IMR-90 (cell line): ENCODE data around the gene MSI2. TPM values are rescaled to one million over a fixed set of nuclear protein-coding genes. Genes with fewer than 3 reads are reported as not detected.
A peak's percentile ranks its signal among the peaks of the same experiment; 100 is the strongest.

ENCODE experiments used
- ATAC-seq: fragments of 200-7000 bp; cut with Tn5 transposase; 2 replicates; pipeline ENCODE4 v1.9.1; 2020; ENCODE audit warnings: low read depth, mild to moderate bottlenecking, moderate library complexity
- BruUV-seq: library from RNA; stranded (reverse); fragments of 400-500 nt; replicated peaks from 2 replicates; lab custom pipeline; 2021; lab: Mats Ljungman, UMichigan
- CTCF ChIA-PET: fragments of 300-600 bp; formaldehyde crosslinking; extraction: SDS; loops from one replicate; lab custom pipeline; 2021; ENCODE audit warnings: antibody characterized with exemption; lab: Yijun Ruan, JAX
- POLR2A ChIA-PET: fragments of 300-600 bp; sonication (Branson Sonifier 250); formaldehyde crosslinking; loops from one replicate; lab custom pipeline; 2022; ENCODE audit warnings: antibody characterized with exemption; ENCODE audit not compliant: unreplicated experiment; lab: Charles Lee
- DNase-seq: peaks from one replicate; pipeline ENCODE4 v3.0.0; 2013
- H2AFZ ChIP-seq: replicated peaks from 2 replicates; pipeline ENCODE3; 2013; ENCODE audit warnings: low read length, mild to moderate bottlenecking; ENCODE audit not compliant: poor library complexity
- H2AK5ac ChIP-seq: 2 replicates; pipeline ENCODE4 v1.6.1; 2013; ENCODE audit warnings: low read depth, low read length, inconsistent platforms
- H2AK9ac ChIP-seq: replicated peaks from 2 replicates; pipeline ENCODE3; 2013; ENCODE audit warnings: mild to moderate bottlenecking, low read depth, low read length, moderate library complexity; ENCODE audit not compliant: poor library complexity
- H2BK120ac ChIP-seq: 2 replicates; pipeline ENCODE4 v1.6.1; 2013; ENCODE audit warnings: low read depth, low read length, inconsistent platforms
- H2BK15ac ChIP-seq: 3 replicates; pipeline ENCODE4 v1.6.1; 2013; ENCODE audit warnings: low read depth, low read length, inconsistent platforms
- H2BK20ac ChIP-seq: 2 replicates; pipeline ENCODE4 v1.6.1; 2013; ENCODE audit warnings: low read depth, mild to moderate bottlenecking, inconsistent platforms, low read length, moderate library complexity
- H2BK5ac ChIP-seq: 2 replicates; pipeline ENCODE4 v1.6.1; 2013; ENCODE audit warnings: mild to moderate bottlenecking, low read depth, low read length, inconsistent platforms; ENCODE audit not compliant: poor library complexity, severe bottlenecking
- H3K14ac ChIP-seq: replicated peaks from 2 replicates; pipeline ENCODE4 v1.6.1; 2013; ENCODE audit warnings: low read depth, low read length, inconsistent platforms
- H3K18ac ChIP-seq: 2 replicates; pipeline ENCODE4 v1.6.1; 2013; ENCODE audit warnings: low read depth, low read length, control low read depth
- H3K23ac ChIP-seq: 2 replicates; pipeline ENCODE4 v1.6.1; 2013; ENCODE audit warnings: low read depth, low read length, inconsistent platforms
- H3K27ac ChIP-seq: 2 replicates; pipeline ENCODE4 v1.5.1; 2013; ENCODE audit warnings: mild to moderate bottlenecking, control low read depth, low read length; ENCODE audit not compliant: insufficient read depth
- H3K27me3 ChIP-seq: 2 replicates; pipeline ENCODE4 v1.6.1; 2013; ENCODE audit warnings: low read length; ENCODE audit not compliant: control insufficient read depth, insufficient read depth
- H3K36me3 ChIP-seq: 2 replicates; pipeline ENCODE4 v1.6.1; 2013; ENCODE audit warnings: low read length, mixed read lengths; ENCODE audit not compliant: control insufficient read depth, insufficient read depth
- H3K4ac ChIP-seq: 2 replicates; pipeline ENCODE4 v1.6.1; 2013; ENCODE audit warnings: low read depth, low read length, inconsistent platforms
- H3K4me1 ChIP-seq: 2 replicates; pipeline ENCODE4 v1.6.1; 2013; ENCODE audit warnings: low read length, mixed read lengths; ENCODE audit not compliant: control insufficient read depth, insufficient read depth
- H3K4me2 ChIP-seq: 2 replicates; pipeline ENCODE4 v1.6.1; 2013; ENCODE audit warnings: low read depth, mild to moderate bottlenecking, control low read depth, low read length, moderate library complexity
- H3K4me3 ChIP-seq: 2 replicates; pipeline ENCODE4 v1.5.1; 2013; ENCODE audit warnings: low read depth, mild to moderate bottlenecking, control low read depth, low read length, moderate library complexity; ENCODE audit not compliant: insufficient read depth
- H3K56ac ChIP-seq: 2 replicates; pipeline ENCODE4 v1.6.1; 2013; ENCODE audit warnings: low read length, inconsistent platforms; ENCODE audit not compliant: insufficient read depth; ENCODE audit errors: extremely low read depth
- H3K79me1 ChIP-seq, 2 experiments: 2 replicates each; pipeline ENCODE4 v1.6.1; 2013; ENCODE audit warnings: low read length in 2 of 2, inconsistent platforms in 1 of 2, low read depth in 1 of 2
- H3K9ac ChIP-seq: 2 replicates; pipeline ENCODE4 v1.6.1; 2013; ENCODE audit warnings: low read depth, low read length, control low read depth
- H3K9me1 ChIP-seq: 2 replicates; pipeline ENCODE4 v1.6.1; 2013; ENCODE audit warnings: low read length, inconsistent platforms; ENCODE audit not compliant: insufficient read depth
- H3K9me3 ChIP-seq: 2 replicates; pipeline ENCODE4 v1.6.1; 2013; ENCODE audit warnings: low read length; ENCODE audit not compliant: control insufficient read depth, insufficient read depth
- H4K20me1 ChIP-seq: 2 replicates; pipeline ENCODE4 v1.6.1; 2013; ENCODE audit warnings: low read length, inconsistent platforms; ENCODE audit not compliant: insufficient read depth
- H4K5ac ChIP-seq: 2 replicates; pipeline ENCODE4 v1.6.1; 2013; ENCODE audit warnings: mild to moderate bottlenecking, low read depth, low read length, control low read depth
- H4K8ac ChIP-seq, 2 experiments: 2 replicates each; pipeline ENCODE4 v1.6.1; 2013; ENCODE audit warnings: low read depth in 2 of 2, low read length in 2 of 2, control low read depth in 1 of 2, inconsistent platforms in 1 of 2
- H4K91ac ChIP-seq: 2 replicates; pipeline ENCODE4 v1.6.1; 2013; ENCODE audit warnings: low read depth, low read length, inconsistent platforms; ENCODE audit not compliant: insufficient read depth
- BHLHE40 ChIP-seq: fragments of 150-350 bp; IDR thresholded peaks from 2 replicates; pipeline ENCODE4 v1.6.1; 2016; ENCODE audit warnings: mild to moderate bottlenecking, low read depth, low read length
- CEBPB ChIP-seq: IDR thresholded peaks from 2 replicates; pipeline ENCODE4 v1.6.1; 2012; ENCODE audit warnings: low read depth, low read length, improper control_type of control experiment
- CHD1 ChIP-seq: IDR thresholded peaks from 2 replicates; pipeline ENCODE4 v1.6.1; 2012; ENCODE audit warnings: low read depth, low read length, improper control_type of control experiment
- FOS ChIP-seq: fragments of 150-350 bp; IDR thresholded peaks from 2 replicates; pipeline ENCODE4 v1.6.1; 2016; ENCODE audit warnings: low read depth, low read length
- MAFK ChIP-seq: IDR thresholded peaks from 2 replicates; pipeline ENCODE4 v1.6.1; 2012; ENCODE audit warnings: low read depth, low read length, improper control_type of control experiment
- MAZ ChIP-seq: IDR thresholded peaks from 2 replicates; pipeline ENCODE4 v1.6.1; 2012; ENCODE audit warnings: low read depth, mild to moderate bottlenecking, low read length, improper control_type of control experiment, moderate library complexity, borderline replicate concordance
- MXI1 ChIP-seq: IDR thresholded peaks from 2 replicates; pipeline ENCODE4 v1.6.1; 2012; ENCODE audit warnings: low read depth, mild to moderate bottlenecking, low read length, moderate library complexity, borderline replicate concordance
- NFE2L2 ChIP-seq: fragments of 150-350 bp; IDR thresholded peaks from 2 replicates; pipeline ENCODE4 v1.6.1; 2016; ENCODE audit warnings: low read depth, mild to moderate bottlenecking, low read length
- POLR2A ChIP-seq: IDR thresholded peaks from 2 replicates; pipeline ENCODE4 v1.6.1; 2012; ENCODE audit warnings: mild to moderate bottlenecking, low read depth, low read length
- RAD21 ChIP-seq: IDR thresholded peaks from 2 replicates; pipeline ENCODE4 v1.6.1; 2012; ENCODE audit warnings: low read length, improper control_type of control experiment
- RCOR1 ChIP-seq: IDR thresholded peaks from 2 replicates; pipeline ENCODE4 v1.6.1; 2012; ENCODE audit warnings: mild to moderate bottlenecking, low read length, improper control_type of control experiment; ENCODE audit not compliant: insufficient replicate concordance
- RFX5 ChIP-seq: IDR thresholded peaks from 2 replicates; pipeline ENCODE4 v1.8.0; 2012; ENCODE audit warnings: low read depth, mild to moderate bottlenecking, low read length, moderate library complexity
- SMC3 ChIP-seq: fragments of 150-350 bp; IDR thresholded peaks from 2 replicates; pipeline ENCODE4 v1.6.1; 2016; ENCODE audit warnings: low read depth, mild to moderate bottlenecking, antibody characterized with exemption, low read length, moderate library complexity
- WGBS, 2 experiments: methylation state at CpG; one replicate each; pipeline versions ENCODE4 v1.1.5 to v1.1.7; 2013; ENCODE audit warnings: missing lambda C conversion rate in 2 of 2; ENCODE audit not compliant: insufficient read length in 1 of 2; ENCODE audit errors: extremely low coverage in 2 of 2; 5-methylcytosine and 5-hydroxymethylcytosine counted together
- dilution Hi-C: fragments of 300-500 bp; cut with HindIII; formaldehyde crosslinking; loops from one replicate; pipeline ENCODE4 v1.14.3; 2018; ENCODE audit warnings: low sequenced_read_pairs; ENCODE audit not compliant: unreplicated experiment
- in situ Hi-C: fragments of 300-500 bp; cut with MboI; formaldehyde crosslinking; loops from 3 replicates; pipeline ENCODE4 v1.14.3; 2019; ENCODE audit warnings: low sequenced_read_pairs, inconsistent platforms, mixed read lengths
- intact Hi-C: fragments of 100-400 bp; cut with micrococcal nuclease; formaldehyde crosslinking; loops from 2 replicates; pipeline ENCODE4 v1.10.0; 2022
- polyA plus RNA-seq, 3 experiments: library from polyadenylated mRNA; depleted of rRNA; stranded (reverse); fragments of >200 nt; gene quantifications; 2 replicates each; pipeline ENCODE4 v1.2.3, GENCODE V29; 2012; ENCODE audit warnings: low replicate concordance in 1 of 3
- total RNA-seq: library from RNA; depleted of rRNA; stranded (reverse); fragments of >200 nt; gene quantifications from 2 replicates; pipeline ENCODE4 v1.2.3, GENCODE V29; 2012
- TF ChIP-seq, protein P1 (sequence below): fragments of 150-350 bp; IDR thresholded peaks from 2 replicates; pipeline ENCODE4 v1.6.1; 2016; ENCODE audit warnings: low read depth, mild to moderate bottlenecking, low read length, moderate library complexity, borderline replicate concordance
- TF ChIP-seq, protein P2 (sequence below): fragments of 150-350 bp; IDR thresholded peaks from 2 replicates; pipeline ENCODE4 v1.6.1; 2017; ENCODE audit warnings: mild to moderate bottlenecking, antibody characterized with exemption, low read length, low read depth

MSI2 gene
- total and polyA plus RNA-seq, 2 of the 4 experiments (the other 2 are of a cell fraction): 13.0 to 16.0 TPM

DNA sequence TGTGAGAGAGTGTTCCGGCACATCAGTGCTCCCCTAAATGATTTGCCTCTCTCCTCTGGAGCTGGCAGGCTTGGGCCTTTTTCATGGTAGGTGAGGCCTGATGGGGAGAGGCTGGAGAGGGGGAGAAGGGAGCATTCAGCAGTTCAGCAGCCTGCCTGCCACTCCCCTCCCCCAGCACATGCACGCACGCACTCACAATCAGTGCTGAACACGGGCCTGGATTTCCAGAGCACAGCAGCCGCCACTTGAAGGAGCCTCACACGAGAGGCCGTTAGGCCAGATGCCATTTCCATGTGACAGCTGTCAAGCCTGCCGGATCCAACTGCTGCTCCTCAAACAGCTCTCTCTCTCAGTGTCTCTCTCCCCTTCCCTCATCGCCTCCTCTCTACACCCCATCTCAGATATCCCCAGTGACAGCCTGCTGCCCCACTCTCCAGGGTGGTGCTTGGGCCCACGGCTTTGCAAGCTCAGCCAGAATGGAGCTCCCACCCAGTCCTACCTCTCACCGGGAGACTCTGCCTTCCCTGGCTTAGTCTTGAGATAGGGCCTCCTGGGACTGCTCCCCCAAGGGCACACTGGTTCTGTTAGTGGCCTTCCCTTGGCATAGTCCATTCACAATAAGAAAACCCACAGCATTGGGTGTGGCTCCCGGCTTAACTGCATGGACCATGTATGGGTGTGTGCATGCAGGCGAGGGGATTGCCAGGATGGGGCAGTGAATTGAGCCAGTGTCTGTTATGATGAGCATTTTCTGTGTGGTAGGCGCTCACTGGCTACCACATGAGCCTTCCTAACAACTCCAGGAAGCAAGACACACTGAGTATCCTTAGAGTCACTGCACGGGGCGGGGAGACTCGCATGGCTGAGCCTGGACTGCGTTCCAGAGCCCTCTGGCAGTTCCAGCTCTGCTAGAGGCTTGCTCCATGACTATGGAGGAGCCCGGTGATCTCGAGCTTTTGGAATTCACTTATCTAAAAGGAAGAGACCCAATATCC is 262.6 kb downstream of the MSI2 start:
- Histone ChIP-seq H3K14ac (peak overlapping the region; percentile 61), H3K4ac (peak overlapping the region; percentile 68), H2AFZ (peak overlapping the region; percentile 56), H3K27me3 (no peaks in the 10 kb centered on the region), H3K27ac (no peak overlapping the region), H3K4me3 (no peak overlapping the region), H3K23ac (no peak overlapping the region; the same call in 1 of the 2 replicates), H2AK9ac (peak overlapping the region; percentile 73), H3K9ac (no peak overlapping the region), H3K9me1 (peaks cover 29% of the 10 kb centered on the region), H3K9me3 (no peaks in the 10 kb centered on the region), H3K4me2 (no peak overlapping the region), H2BK20ac (peak overlapping the region; percentile 21; the same call in 1 of the 2 replicates), H2AK5ac (peak overlapping the region; percentile 70), H4K5ac (peak overlapping the region; percentile 8; the same call in 1 of the 2 replicates), H4K91ac (0 out of 2 replicates have a peak overlapping the region, but pooled peaks have one; percentile 6), H3K56ac (no peak overlapping the region), H3K79me1 (peaks cover 0 to 15% of the 10 kb centered on the region in 2 experiments; a peak in 1 of 4 replicates), H3K4me1 (peaks cover 21% of the 10 kb centered on the region), H2BK15ac (peak overlapping the region; percentile 40; the same call in 1 of the 3 replicates), H3K36me3 (no peaks in the 10 kb centered on the region), H2BK120ac (peak overlapping the region; percentile 68), H4K20me1 (no peaks in the 10 kb centered on the region), H2BK5ac (no peak overlapping the region), H4K8ac (peak overlapping the region; percentile 41 to 71; a peak in 2 of 4 replicates), H3K18ac (no peak overlapping the region)
- no TSS peak for BruUV-seq
- intact Hi-C loops: no loop called here
- DNase-seq: peak; percentile 58
- CTCF ChIA-PET: interaction anchor here (1.2 to 1.6 kb wide), 2 partner anchors 79 to 153 kb away, joined by 3 read pairs; no protein-coding TSS in a partner anchor
- peak; percentile 28; the same call in 1 of the 2 replicates for ATAC-seq
- in situ Hi-C loops: loop anchor here (5.0 kb wide), 1 partner anchor 277 kb away; no protein-coding TSS in a partner anchor
- POLR2A ChIA-PET: no interaction called here
- dilution Hi-C loops: no loop called here
- 74% methylated on average over 6 of the region's 20 CpGs; no CpG with 5 or more reads in 1 of the 2 experiments for WGBS, 2 experiments
- TF ChIP-seq CHD1 (no peak), POLR2A (no peak), RFX5 (no peak), MAFK (no peak), MAZ (no peak), NFE2L2 (no peak), MXI1 (no peak), RCOR1 (no peak), RAD21 (no peak), SMC3 (no peak), FOS (no peak), BHLHE40 (no peak), CEBPB (no peak)
- TF ChIP-seq, protein P1, sequence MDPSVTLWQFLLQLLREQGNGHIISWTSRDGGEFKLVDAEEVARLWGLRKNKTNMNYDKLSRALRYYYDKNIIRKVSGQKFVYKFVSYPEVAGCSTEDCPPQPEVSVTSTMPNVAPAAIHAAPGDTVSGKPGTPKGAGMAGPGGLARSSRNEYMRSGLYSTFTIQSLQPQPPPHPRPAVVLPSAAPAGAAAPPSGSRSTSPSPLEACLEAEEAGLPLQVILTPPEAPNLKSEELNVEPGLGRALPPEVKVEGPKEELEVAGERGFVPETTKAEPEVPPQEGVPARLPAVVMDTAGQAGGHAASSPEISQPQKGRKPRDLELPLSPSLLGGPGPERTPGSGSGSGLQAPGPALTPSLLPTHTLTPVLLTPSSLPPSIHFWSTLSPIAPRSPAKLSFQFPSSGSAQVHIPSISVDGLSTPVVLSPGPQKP: no peak
- TF ChIP-seq, protein P2, sequence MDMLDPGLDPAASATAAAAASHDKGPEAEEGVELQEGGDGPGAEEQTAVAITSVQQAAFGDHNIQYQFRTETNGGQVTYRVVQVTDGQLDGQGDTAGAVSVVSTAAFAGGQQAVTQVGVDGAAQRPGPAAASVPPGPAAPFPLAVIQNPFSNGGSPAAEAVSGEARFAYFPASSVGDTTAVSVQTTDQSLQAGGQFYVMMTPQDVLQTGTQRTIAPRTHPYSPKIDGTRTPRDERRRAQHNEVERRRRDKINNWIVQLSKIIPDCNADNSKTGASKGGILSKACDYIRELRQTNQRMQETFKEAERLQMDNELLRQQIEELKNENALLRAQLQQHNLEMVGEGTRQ: no peak
